CD14-positive monocyte (primary cell): ENCODE results near the gene BRD3OS. TPM values are rescaled to one million over a fixed set of nuclear protein-coding genes. Genes with fewer than 3 reads are reported as not detected.

Experiments used
- DNase-seq, 3 donors: peaks; one replicate each; pipeline ENCODE4 v3.0.0-alpha.2; 2011 to 2022
- H2AFZ ChIP-seq: 2 replicates; pipeline ENCODE4 v1.6.0; 2012; ENCODE audit warnings: mild to moderate bottlenecking, low read depth, low read length, inconsistent platforms; ENCODE audit not compliant: insufficient read depth, poor library complexity, severe bottlenecking
- H3K27ac ChIP-seq, 2 donors: 1 replicate in 1 of 2; 2 replicates in 1 of 2; pipeline ENCODE4 v1.5.1; 2012 to 2013; ENCODE audit warnings: low read length in 2 of 2, control low read depth in 1 of 2, inconsistent platforms in 1 of 2, low read depth in 1 of 2, mild to moderate bottlenecking in 1 of 2
- H3K27me3 ChIP-seq, 2 donors: one replicate each; pipeline versions ENCODE4 v1.6.0 to v1.6.1; 2011 to 2013; ENCODE audit warnings: low read length in 2 of 2; ENCODE audit not compliant: control insufficient read depth in 2 of 2, insufficient read depth in 2 of 2
- H3K36me3 ChIP-seq, 2 donors: replicated peaks in 1 of 2; 1 replicate in 1 of 2; 2 replicates in 1 of 2; pipeline versions ENCODE4 v1.5.1 to v1.6.1; 2012 to 2013; ENCODE audit warnings: low read length in 2 of 2, control low read depth in 1 of 2, inconsistent platforms in 1 of 2, mild to moderate bottlenecking in 1 of 2; ENCODE audit not compliant: insufficient read depth in 2 of 2, control insufficient read depth in 1 of 2
- H3K4me1 ChIP-seq, 2 donors: 1 replicate in 1 of 2; 2 replicates in 1 of 2; pipeline versions ENCODE4 v1.5.1 to v1.6.1; 2012 to 2013; ENCODE audit warnings: low read length in 2 of 2, control low read depth in 1 of 2, inconsistent platforms in 1 of 2, mild to moderate bottlenecking in 1 of 2, moderate library complexity in 1 of 2; ENCODE audit not compliant: insufficient read depth in 2 of 2, control insufficient read depth in 1 of 2
- H3K4me2 ChIP-seq: replicated peaks from 2 replicates; pipeline ENCODE3; 2012; ENCODE audit warnings: low read length, moderate library complexity, mild to moderate bottlenecking; ENCODE audit not compliant: poor library complexity, severe bottlenecking; ENCODE audit errors: extremely low read depth
- H3K4me3 ChIP-seq, 3 experiments: fragments of 200-600 bp in 1 of 3; sonication (generic) in 1 of 3; replicated peaks in 1 of 3; 1 replicate in 2 of 3; 2 replicates in 1 of 3; pipeline ENCODE4 v1.5.1; 2011 to 2013; ENCODE audit warnings: low read length in 3 of 3, mild to moderate bottlenecking in 3 of 3, control low read depth in 2 of 3, low read depth in 2 of 3, inconsistent platforms in 1 of 3, moderate library complexity in 1 of 3
- H3K79me2 ChIP-seq: 2 replicates; pipeline ENCODE4 v1.6.0; 2012; ENCODE audit warnings: mild to moderate bottlenecking, control low read depth, inconsistent platforms, low read length, moderate library complexity; ENCODE audit not compliant: insufficient read depth
- H3K9ac ChIP-seq: 2 replicates; pipeline ENCODE4 v1.6.0; 2017; ENCODE audit warnings: low read length, mild to moderate bottlenecking; ENCODE audit not compliant: insufficient read depth, poor library complexity, severe bottlenecking
- H3K9me3 ChIP-seq, 2 donors: replicated peaks in 1 of 2; 1 replicate in 1 of 2; 2 replicates in 1 of 2; pipeline versions ENCODE4 v1.5.1 to v1.6.1; 2012 to 2013; ENCODE audit warnings: low read length in 2 of 2, control low read depth in 1 of 2; ENCODE audit not compliant: control insufficient read depth in 1 of 2, insufficient read depth in 1 of 2
- H4K20me1 ChIP-seq: 2 replicates; pipeline ENCODE4 v1.6.0; 2012; ENCODE audit warnings: mild to moderate bottlenecking, low read length, control low read depth, moderate library complexity; ENCODE audit not compliant: insufficient read depth
- H3K27ac Mint-ChIP-seq, 7 donors: one replicate each; pipeline ENCODE4 v1.8.0; 2020; ENCODE audit warnings: mild to moderate bottlenecking in 7 of 7, mixed read lengths in 7 of 7, moderate library complexity in 6 of 7, inconsistent platforms in 2 of 7
- H3K27me3 Mint-ChIP-seq, 3 donors: one replicate each; pipeline ENCODE4 v1.8.0; 2021 to 2022; ENCODE audit warnings: low read depth in 3 of 3, mild to moderate bottlenecking in 3 of 3, mixed read lengths in 3 of 3, moderate library complexity in 3 of 3, inconsistent platforms in 1 of 3
- H3K36me3 Mint-ChIP-seq, 2 donors: one replicate each; pipeline ENCODE4 v1.8.0; 2020; ENCODE audit warnings: mixed read lengths in 2 of 2, inconsistent platforms in 1 of 2, mild to moderate bottlenecking in 1 of 2
- H3K4me1 Mint-ChIP-seq: one replicate; pipeline ENCODE4 v1.8.0; 2020; ENCODE audit warnings: mild to moderate bottlenecking, mixed read lengths
- H3K4me3 Mint-ChIP-seq, 2 donors: one replicate each; pipeline ENCODE4 v1.8.0; 2020; ENCODE audit warnings: mild to moderate bottlenecking in 2 of 2, mixed read lengths in 2 of 2, moderate library complexity in 1 of 2
- H3K9me3 Mint-ChIP-seq, 7 donors: one replicate each; pipeline ENCODE4 v1.8.0; 2020 to 2022; ENCODE audit warnings: mixed read lengths in 7 of 7, mild to moderate bottlenecking in 6 of 7, moderate library complexity in 6 of 7, inconsistent platforms in 2 of 7
- CTCF ChIP-seq: fragments of 200-600 bp; IDR thresholded peaks from one replicate; pipeline ENCODE4 v1.8.0; 2022; ENCODE audit warnings: antibody characterized with exemption, mild to moderate bottlenecking
- WGBS: methylation state at CpG from one replicate; pipeline ENCODE4 v1.1.5; 2013; ENCODE audit warnings: missing lambda C conversion rate; ENCODE audit not compliant: insufficient coverage; 5-methylcytosine and 5-hydroxymethylcytosine counted together
- intact Hi-C, 2 donors: fragments of 100-400 bp; cut with micrococcal nuclease; formaldehyde crosslinking; loops; one replicate each; pipeline versions ENCODE4 v1.15.0 to v1.15.1; 2023
- polyA plus RNA-seq, 3 donors: library from polyadenylated mRNA; depleted of rRNA in 1 of 3; unstranded in 2 of 3; stranded (reverse) in 1 of 3; fragments of 300-500 nt in 2 of 3; fragments of >200 nt in 1 of 3; fragmentation: Illumina TruSeq in 2 of 3; gene quantifications; 1 replicate in 2 of 3; 2 replicates in 1 of 3; pipeline ENCODE4 v1.2.3, GENCODE V29; 2012 to 2021

The BRD3OS gene
- polyA plus RNA-seq, 3 donors: 2.9 to 6.8 (median 6.6) TPM

GRCh38 chr9:134057751-134058701 lies 32.7 kb downstream of the BRD3OS start:
- Mint-ChIP-seq H3K9me3 (no peaks in the 10 kb centered on the region), H3K27me3 (peaks cover 0 to 6% (median 3%) of the 10 kb centered on the region in 3 donors), H3K4me1 (peaks cover 71% of the 10 kb centered on the region), H3K4me3 (no peak overlapping the region), H3K27ac (peak overlapping the region in 1 of 7 donors; percentile 50), H3K36me3 (peaks cover 22 to 40% of the 10 kb centered on the region in 2 donors)
- Histone ChIP-seq H3K27me3 (no peaks in the 10 kb centered on the region), H3K4me1 (peaks cover 67 to 74% of the 10 kb centered on the region in 2 donors), H3K4me2 (no peak overlapping the region), H3K36me3 (peaks cover 9 to 28% of the 10 kb centered on the region in 2 donors), H3K4me3 (no peak overlapping the region), H3K27ac (no peak overlapping the region), H3K9me3 (no peaks in the 10 kb centered on the region), H4K20me1 (peaks cover 100% of the 10 kb centered on the region), H2AFZ (no peak overlapping the region), H3K9ac (no peak overlapping the region), H3K79me2 (peaks cover 95% of the 10 kb centered on the region)
- 93% methylated on average over 18 of the region's 28 CpGs for WGBS
- TF ChIP-seq CTCF: no peak
- intact Hi-C loops: loop anchor here in 1 of 2 donors (10.0 kb wide), 1 partner anchor 877 kb away; no protein-coding TSS in a partner anchor
- DNase-seq: no peak

GRCh38 chr9:134058716-134059115 lies 33.4 kb downstream of the BRD3OS start:
- H3K9ac ChIP-seq: no peak overlapping the region
- TF ChIP-seq CTCF: no peak
- H3K36me3 ChIP-seq: peaks cover 3 to 21% of the 10 kb centered on the region in 2 donors
- H3K27me3 Mint-ChIP-seq: peaks cover 0 to 6% (median 3%) of the 10 kb centered on the region in 3 donors
- peak overlapping the region in 1 of 3 experiments; percentile 67 for H3K4me3 ChIP-seq
- H3K4me1 Mint-ChIP-seq: peaks cover 76% of the 10 kb centered on the region
- DNase-seq: peak in 1 of 3 donors; percentile 23
- peak overlapping the region; percentile 76 for H3K4me2 ChIP-seq
- peak overlapping the region in 2 of 7 donors; percentile 51 to 87 for H3K27ac Mint-ChIP-seq
- peaks cover 100% of the 10 kb centered on the region for H4K20me1 ChIP-seq
- WGBS: 77% methylated on average over 6 of the region's 7 CpGs
- peaks cover 24 to 41% of the 10 kb centered on the region in 2 donors for H3K36me3 Mint-ChIP-seq
- intact Hi-C loops: loop anchor here in 1 of 2 donors (10.0 kb wide), 1 partner anchor 876 kb away; no protein-coding TSS in a partner anchor
- peaks cover 95% of the 10 kb centered on the region for H3K79me2 ChIP-seq
- peak overlapping the region in 1 of 2 donors; percentile 79 for H3K4me3 Mint-ChIP-seq
- no peaks in the 10 kb centered on the region for H3K27me3 ChIP-seq
- peaks cover 74 to 81% of the 10 kb centered on the region in 2 donors for H3K4me1 ChIP-seq
- H2AFZ ChIP-seq: no peak overlapping the region
- no peak overlapping the region for H3K27ac ChIP-seq
- no peaks in the 10 kb centered on the region for H3K9me3 ChIP-seq
- no peaks in the 10 kb centered on the region for H3K9me3 Mint-ChIP-seq
